ENCODE measurements around the gene FGFR3.

FGFR3 gene

GRCh38 chr4:1756893-1757779, 36.0 kb upstream of the FGFR3 start:
- no peak for DNase-seq

- DNase-seq = no peak
These were observed 35.3 kb upstream of the FGFR3 start for GRCh38 chr4:1757836-1758235.

- DNase-seq = no peak
These were observed 34.6 kb upstream of the FGFR3 start for GRCh38 chr4:1758306-1759121.

- no peak for DNase-seq
These were observed 33.8 kb upstream of the FGFR3 start for GRCh38 chr4:1759170-1759817.

- no peak for DNase-seq
These were observed 33.3 kb upstream of the FGFR3 start for GRCh38 chr4:1759818-1760223.

- no peak for DNase-seq
These were observed 32.5 kb upstream of the FGFR3 start for GRCh38 chr4:1760521-1761071.

GRCh38 chr4:1761130-1761689, 31.9 kb upstream of the FGFR3 start:
- DNase-seq = no peak

- no peak for DNase-seq
These were observed 30.7 kb upstream of the FGFR3 start for GRCh38 chr4:1762264-1763010.

GRCh38 chr4:1763070-1763549, 30.0 kb upstream of the FGFR3 start:
- no peak for DNase-seq

- peak; percentile 60 for DNase-seq
These were observed 29.5 kb upstream of the FGFR3 start for GRCh38 chr4:1763550-1764080.

- DNase-seq = no peak
These were observed 28.4 kb upstream of the FGFR3 start for GRCh38 chr4:1764670-1765069.

- no peak for DNase-seq
These were observed 27.6 kb upstream of the FGFR3 start for GRCh38 chr4:1765409-1766072.

- peak; percentile 3 for DNase-seq
These were observed 26.7 kb upstream of the FGFR3 start for GRCh38 chr4:1766106-1767060.

- DNase-seq = peak; percentile 54
These were observed 25.9 kb upstream of the FGFR3 start for GRCh38 chr4:1767061-1767769.

- DNase-seq = no peak
These were observed 25.2 kb upstream of the FGFR3 start for GRCh38 chr4:1767770-1768366.

GRCh38 chr4:1768367-1769034, 24.6 kb upstream of the FGFR3 start:
- no peak for DNase-seq

GRCh38 chr4:1769692-1770091, 23.4 kb upstream of the FGFR3 start:
- DNase-seq = no peak

GRCh38 chr4:1770245-1770644, 22.8 kb upstream of the FGFR3 start:
- peak; percentile 33 for DNase-seq
